SHP77 treated with DMSO at 0.1 percent for 48 hours (cell line): Measurements from ENCODE around the gene ARHGDIA.

Source experiments
- DNase-seq: peaks from one replicate; lab custom pipeline; 2025; lab: John Stamatoyannopoulos, UW

ARHGDIA gene

GRCh38 chr17:81888988-81889595, 18.0 kb upstream of the ARHGDIA start:
- DNase-seq: no peak

- no peak for DNase-seq
These were observed 17.2 kb upstream of the ARHGDIA start for GRCh38 chr17:81888105-81888987.

GRCh38 chr17:81885869-81886548, 14.9 kb upstream of the ARHGDIA start:
- DNase-seq: no peak

DNA sequence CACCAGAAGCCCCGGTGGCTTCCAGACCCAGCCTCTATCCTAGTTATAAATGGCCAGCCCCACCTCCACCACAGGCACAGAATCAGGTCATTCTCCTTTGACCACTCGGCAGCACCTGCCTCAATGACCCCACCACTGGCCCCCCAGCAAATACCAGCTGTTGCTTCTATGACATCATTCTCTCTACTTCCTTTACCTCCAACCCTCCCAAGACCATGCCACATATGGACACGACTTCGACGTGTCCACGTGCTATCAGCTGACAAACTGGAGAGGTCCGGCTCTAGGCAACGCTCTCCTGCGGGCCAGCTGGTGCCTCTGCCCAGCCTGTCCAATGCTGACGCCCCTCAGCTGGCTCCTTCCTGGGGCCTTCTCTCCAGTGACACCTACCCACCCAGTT, 14.3 kb upstream of the ARHGDIA start:
- no peak for DNase-seq

- no peak for DNase-seq
These were observed 13.8 kb upstream of the ARHGDIA start for GRCh38 chr17:81884968-81885367.

- DNase-seq: no peak
These were observed 13.4 kb upstream of the ARHGDIA start for GRCh38 chr17:81884520-81884919.

- DNase-seq: no peak
These were observed 8.0 kb upstream of the ARHGDIA start for GRCh38 chr17:81879121-81879520.

- no peak for DNase-seq
These were observed 7.2 kb upstream of the ARHGDIA start for GRCh38 chr17:81878294-81878693.

GRCh38 chr17:81877569-81877968, 6.4 kb upstream of the ARHGDIA start:
- no peak for DNase-seq

GRCh38 chr17:81871387-81872230, 472 bp upstream of the ARHGDIA start:
- peak; percentile 59 for DNase-seq

DNA sequence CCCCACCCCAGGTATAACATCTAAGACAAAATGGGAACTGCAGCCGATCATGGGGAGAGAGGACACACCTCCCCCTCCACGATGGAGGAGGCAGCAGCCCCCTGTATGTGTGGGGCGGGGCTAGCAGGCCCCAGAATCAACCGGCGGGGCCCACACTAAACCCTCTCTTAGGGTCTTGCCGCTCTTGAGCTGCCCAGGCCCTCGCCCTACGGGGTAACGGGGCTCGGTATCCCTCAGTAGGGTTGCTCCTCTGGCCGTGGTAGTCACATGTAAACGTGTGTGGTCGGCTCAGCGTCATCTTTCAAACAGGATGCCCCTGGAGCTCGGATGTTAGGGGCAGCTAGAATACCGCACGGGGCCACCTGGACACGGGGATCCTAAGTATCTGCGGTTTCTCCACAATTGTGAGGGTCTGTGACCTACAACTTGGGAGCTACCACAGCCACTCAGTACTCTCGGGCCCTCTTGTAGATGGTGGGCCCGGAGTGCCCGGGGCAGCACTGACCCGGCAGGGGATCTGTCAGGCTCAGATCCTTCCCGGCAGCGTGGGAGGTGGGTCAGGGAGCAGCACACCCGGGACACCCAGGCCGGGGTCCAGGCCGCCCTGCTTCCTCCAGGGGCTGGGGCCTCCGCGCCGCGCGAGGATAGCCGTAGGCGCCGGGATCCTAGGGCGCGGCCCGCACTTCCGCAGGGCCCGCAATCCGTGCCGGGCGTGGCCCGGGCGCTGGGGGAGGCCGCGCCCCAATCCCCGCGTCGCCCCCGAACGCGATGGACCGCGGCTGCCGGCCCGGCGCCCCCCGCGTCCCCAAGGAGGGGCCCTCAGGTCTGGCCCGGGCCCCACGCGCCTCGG, 781 bp downstream of the ARHGDIA start:
- DNase-seq: no peak

- no peak for DNase-seq
These were observed 1.7 kb downstream of the ARHGDIA start for GRCh38 chr17:81869221-81870130.

DNA sequence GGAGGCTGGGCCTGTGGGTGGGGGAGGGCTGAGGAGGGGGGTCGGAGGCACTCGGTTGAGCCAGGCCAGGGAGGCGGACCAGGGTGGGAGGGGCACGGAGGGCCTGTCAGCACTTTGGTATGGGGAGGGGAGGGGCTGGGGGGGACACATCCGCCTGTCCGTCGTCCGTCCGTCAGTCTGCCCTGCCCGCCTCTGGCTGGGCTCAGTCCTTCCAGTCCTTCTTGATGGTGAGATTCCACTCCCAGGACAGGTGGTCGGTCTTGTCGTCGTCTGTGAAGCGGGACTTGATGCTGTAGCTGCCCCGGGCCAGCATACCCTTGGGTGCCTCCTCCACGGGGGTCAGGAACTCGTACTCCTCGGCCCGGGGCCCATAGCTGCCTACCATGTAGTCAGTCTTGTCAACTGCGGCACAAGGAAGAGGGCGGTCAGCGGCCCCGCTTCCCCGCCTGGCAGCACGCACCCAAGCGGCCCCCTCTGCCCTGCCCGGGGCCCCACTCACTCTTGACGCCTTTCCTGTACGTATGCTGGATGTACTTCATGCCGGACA, 2.4 kb downstream of the ARHGDIA start:
- DNase-seq: peak; percentile 25

GRCh38 chr17:81867991-81868673, 3.0 kb downstream of the ARHGDIA start:
- DNase-seq: no peak

DNA sequence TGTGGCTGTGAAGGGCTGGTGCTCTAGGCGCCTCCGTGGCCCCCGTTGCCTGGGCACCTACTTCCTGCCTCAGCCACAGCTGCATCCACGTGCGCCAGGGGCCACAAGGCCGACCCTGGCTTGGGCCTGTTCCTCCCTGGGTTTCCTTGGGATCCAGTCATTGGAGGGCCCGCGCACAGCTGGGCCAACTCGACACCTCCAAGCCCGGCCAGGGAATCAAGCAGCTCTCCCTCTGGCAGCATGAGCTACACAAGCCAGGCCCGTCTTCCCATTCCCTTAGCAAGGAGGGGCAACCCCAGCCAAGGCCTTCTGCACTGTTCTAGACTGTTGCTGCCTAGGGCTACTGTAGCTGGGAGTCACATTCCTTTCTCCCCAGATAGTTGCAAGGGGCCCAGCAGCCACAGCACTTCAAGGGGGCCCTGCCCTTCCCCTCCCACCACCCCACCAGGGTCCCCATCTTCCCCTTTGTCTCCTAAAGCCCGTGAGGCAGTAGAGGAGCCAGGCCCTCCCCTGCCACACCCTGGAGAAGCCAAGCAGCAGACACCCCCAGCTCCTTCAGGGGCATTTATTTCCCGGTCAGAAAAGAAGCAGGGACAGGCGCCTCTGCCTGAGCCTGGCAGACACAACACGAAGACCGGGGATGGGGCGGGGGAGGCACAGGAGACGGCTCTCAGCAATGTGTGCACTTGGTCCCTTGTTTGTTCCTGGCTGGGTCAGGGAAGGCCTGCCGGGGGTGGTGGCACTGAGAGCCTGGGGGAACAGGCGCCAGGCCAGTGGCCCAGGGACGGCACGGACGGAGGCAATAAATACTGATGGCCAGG, 3.8 kb downstream of the ARHGDIA start:
- no peak for DNase-seq

DNA sequence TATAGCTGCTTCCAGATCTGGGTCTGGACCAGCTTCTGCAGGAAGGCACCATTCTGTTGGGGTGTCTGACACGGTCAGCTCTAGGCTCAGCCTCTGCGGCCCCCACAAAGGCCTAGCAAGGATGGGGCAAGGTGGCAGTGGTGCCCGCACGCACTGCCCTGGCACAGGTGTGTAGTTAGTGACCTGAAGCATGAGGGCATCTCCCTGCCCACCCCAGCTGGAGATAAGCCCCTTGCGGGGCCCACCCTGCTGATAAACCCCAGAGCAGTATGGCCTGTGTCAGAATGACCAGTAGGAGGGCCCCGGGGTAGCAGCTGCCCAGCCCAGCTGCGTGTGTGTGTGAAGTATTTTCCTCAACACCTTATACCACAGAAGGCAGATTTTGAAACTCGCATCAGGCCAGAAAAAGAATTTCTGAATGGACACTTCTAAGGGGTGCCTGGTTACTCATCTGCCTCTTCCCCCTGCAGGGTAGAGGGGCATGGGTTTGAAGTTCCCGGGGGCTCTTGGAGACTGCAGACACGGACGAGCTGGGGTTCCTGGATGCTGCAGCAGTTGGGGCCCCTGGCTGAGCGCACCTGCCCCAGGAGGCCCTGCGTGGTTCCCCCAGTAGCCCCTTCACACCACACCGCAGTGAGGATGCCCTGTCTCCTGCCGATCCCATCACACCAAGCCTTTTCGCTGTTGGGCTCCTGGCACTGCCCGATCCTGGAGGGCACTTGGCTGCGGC, 4.5 kb downstream of the ARHGDIA start:
- no peak for DNase-seq

- peak; percentile 47 for DNase-seq
These were observed 5.3 kb downstream of the ARHGDIA start for GRCh38 chr17:81865733-81866439.
